WTC11 (cell line): Measurements from ENCODE around the gene CDR2.

Experiments
- ETV6 ChIP-seq: sonication (generic); formaldehyde crosslinking; IDR thresholded peaks from 2 replicates; pipeline ENCODE4 v1.8.1; 2022; ENCODE audit warnings: mild to moderate bottlenecking, missing genetic modification reagents
- ZNF317 ChIP-seq: sonication (generic); formaldehyde crosslinking; IDR thresholded peaks from 2 replicates; pipeline ENCODE4 v1.8.1; 2023; ENCODE audit warnings: low read depth, mild to moderate bottlenecking, moderate library complexity, missing genetic modification reagents, borderline replicate concordance
- TF ChIP-seq, protein P1 (sequence below): fragments of 200-600 bp; IDR thresholded peaks from 2 replicates; pipeline ENCODE4 v1.8.0; 2022; ENCODE audit warnings: antibody characterized with exemption
- TF ChIP-seq, protein P2 (sequence below): sonication (generic); formaldehyde crosslinking; IDR thresholded peaks from 2 replicates; pipeline ENCODE4 v1.8.1; 2022; ENCODE audit warnings: low read depth, missing genetic modification reagents, borderline replicate concordance

- TF ChIP-seq, protein P1, sequence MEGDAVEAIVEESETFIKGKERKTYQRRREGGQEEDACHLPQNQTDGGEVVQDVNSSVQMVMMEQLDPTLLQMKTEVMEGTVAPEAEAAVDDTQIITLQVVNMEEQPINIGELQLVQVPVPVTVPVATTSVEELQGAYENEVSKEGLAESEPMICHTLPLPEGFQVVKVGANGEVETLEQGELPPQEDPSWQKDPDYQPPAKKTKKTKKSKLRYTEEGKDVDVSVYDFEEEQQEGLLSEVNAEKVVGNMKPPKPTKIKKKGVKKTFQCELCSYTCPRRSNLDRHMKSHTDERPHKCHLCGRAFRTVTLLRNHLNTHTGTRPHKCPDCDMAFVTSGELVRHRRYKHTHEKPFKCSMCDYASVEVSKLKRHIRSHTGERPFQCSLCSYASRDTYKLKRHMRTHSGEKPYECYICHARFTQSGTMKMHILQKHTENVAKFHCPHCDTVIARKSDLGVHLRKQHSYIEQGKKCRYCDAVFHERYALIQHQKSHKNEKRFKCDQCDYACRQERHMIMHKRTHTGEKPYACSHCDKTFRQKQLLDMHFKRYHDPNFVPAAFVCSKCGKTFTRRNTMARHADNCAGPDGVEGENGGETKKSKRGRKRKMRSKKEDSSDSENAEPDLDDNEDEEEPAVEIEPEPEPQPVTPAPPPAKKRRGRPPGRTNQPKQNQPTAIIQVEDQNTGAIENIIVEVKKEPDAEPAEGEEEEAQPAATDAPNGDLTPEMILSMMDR = no peak
- no peak for TF ChIP-seq ETV6
- TF ChIP-seq ZNF317 = no peak
- TF ChIP-seq, protein P2, sequence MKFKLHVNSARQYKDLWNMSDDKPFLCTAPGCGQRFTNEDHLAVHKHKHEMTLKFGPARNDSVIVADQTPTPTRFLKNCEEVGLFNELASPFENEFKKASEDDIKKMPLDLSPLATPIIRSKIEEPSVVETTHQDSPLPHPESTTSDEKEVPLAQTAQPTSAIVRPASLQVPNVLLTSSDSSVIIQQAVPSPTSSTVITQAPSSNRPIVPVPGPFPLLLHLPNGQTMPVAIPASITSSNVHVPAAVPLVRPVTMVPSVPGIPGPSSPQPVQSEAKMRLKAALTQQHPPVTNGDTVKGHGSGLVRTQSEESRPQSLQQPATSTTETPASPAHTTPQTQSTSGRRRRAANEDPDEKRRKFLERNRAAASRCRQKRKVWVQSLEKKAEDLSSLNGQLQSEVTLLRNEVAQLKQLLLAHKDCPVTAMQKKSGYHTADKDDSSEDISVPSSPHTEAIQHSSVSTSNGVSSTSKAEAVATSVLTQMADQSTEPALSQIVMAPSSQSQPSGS = no peak
These were observed 70.0 kb downstream of the CDR2 start for GRCh38 chr16:22304411-22304810.
